ENCODE data around the gene UPP2. TPM values are rescaled to one million over a fixed set of nuclear protein-coding genes. Genes with fewer than 3 reads are reported as not detected.

UPP2 gene
- total RNA-seq, 1 experiment from 2014 or later: not detected

DNA sequence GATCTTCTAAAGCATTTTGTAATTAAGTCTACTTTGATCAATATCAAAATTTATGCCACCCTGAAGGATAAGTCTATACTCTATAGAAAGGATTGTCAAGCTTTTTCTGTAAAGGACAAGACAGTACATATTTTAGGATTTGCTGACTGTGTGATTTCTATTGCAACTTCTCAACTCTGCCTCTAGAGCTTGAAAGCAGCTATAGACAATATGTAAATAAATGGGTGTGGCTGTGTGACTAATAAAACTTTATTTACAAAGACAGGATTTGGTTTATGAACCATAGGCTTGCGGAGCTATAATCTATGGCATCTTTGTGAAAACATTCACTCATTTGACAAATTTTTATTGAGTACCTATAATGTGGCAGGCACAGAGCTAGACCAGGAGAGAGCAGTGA, 18.4 kb downstream of the UPP2 start:
- ATAC-seq: no peak
- Mint-ChIP-seq H3K4me3 (peak overlapping the region; percentile 5; the same call in 1 of the 2 replicates), H3K9me3 (no peaks in the 10 kb centered on the region), H3K27me3 (ENCODE audit: low read depth) (peaks cover 15% of the 10 kb centered on the region), H3K4me1 (peaks cover 51% of the 10 kb centered on the region), H3K27ac (no peak overlapping the region), H3K36me3 (no peaks in the 10 kb centered on the region)
- CTCF ChIA-PET: interaction anchor here (1.3 kb wide), 1 partner anchor 634 kb away, joined by 4 read pairs; no protein-coding TSS in a partner anchor
- POLR2A ChIA-PET: no interaction called here
- DNase-seq (ENCODE audit: low spot score): no peak
- TF ChIP-seq NFYB (CRISPR knock-in tag; conservative IDR thresholded peaks at IDR 0.05; ENCODE audit: low read depth): no peak
- no peak for TF ChIP-seq FOXP1 (CRISPR knock-in tag; IDR thresholded peaks at IDR 0.05; ENCODE audit: borderline replicate concordance)
- TF ChIP-seq, protein P1, sequence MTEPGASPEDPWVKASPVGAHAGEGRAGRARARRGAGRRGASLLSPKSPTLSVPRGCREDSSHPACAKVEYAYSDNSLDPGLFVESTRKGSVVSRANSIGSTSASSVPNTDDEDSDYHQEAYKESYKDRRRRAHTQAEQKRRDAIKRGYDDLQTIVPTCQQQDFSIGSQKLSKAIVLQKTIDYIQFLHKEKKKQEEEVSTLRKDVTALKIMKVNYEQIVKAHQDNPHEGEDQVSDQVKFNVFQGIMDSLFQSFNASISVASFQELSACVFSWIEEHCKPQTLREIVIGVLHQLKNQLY (CRISPR knock-in tag; IDR thresholded peaks at IDR 0.05): no peak
- TF ChIP-seq NR2C2 (CRISPR knock-in tag; IDR thresholded peaks at IDR 0.05): no peak
- TF ChIP-seq, protein P2, sequence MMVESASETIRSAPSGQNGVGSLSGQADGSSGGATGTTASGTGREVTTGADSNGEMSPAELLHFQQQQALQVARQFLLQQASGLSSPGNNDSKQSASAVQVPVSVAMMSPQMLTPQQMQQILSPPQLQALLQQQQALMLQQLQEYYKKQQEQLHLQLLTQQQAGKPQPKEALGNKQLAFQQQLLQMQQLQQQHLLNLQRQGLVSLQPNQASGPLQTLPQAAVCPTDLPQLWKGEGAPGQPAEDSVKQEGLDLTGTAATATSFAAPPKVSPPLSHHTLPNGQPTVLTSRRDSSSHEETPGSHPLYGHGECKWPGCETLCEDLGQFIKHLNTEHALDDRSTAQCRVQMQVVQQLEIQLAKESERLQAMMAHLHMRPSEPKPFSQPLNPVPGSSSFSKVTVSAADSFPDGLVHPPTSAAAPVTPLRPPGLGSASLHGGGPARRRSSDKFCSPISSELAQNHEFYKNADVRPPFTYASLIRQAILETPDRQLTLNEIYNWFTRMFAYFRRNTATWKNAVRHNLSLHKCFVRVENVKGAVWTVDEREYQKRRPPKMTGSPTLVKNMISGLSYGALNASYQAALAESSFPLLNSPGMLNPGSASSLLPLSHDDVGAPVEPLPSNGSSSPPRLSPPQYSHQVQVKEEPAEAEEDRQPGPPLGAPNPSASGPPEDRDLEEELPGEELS (CRISPR knock-in tag; IDR thresholded peaks at IDR 0.05): no peak
- no peak for TF ChIP-seq ZNF423 (CRISPR knock-in tag; IDR thresholded peaks at IDR 0.05)
- TF ChIP-seq ZNF121 (CRISPR knock-in tag; IDR thresholded peaks at IDR 0.05): no peak
- TF ChIP-seq FOXJ3 (CRISPR knock-in tag; IDR thresholded peaks at IDR 0.05; ENCODE audit: borderline replicate concordance): no peak
- TF ChIP-seq ZNF219 (CRISPR knock-in tag; IDR thresholded peaks at IDR 0.05; ENCODE audit: borderline replicate concordance): no peak
- no peak for TF ChIP-seq ZNF138 (CRISPR knock-in tag; conservative IDR thresholded peaks at IDR 0.05)
- TF ChIP-seq, protein P3, sequence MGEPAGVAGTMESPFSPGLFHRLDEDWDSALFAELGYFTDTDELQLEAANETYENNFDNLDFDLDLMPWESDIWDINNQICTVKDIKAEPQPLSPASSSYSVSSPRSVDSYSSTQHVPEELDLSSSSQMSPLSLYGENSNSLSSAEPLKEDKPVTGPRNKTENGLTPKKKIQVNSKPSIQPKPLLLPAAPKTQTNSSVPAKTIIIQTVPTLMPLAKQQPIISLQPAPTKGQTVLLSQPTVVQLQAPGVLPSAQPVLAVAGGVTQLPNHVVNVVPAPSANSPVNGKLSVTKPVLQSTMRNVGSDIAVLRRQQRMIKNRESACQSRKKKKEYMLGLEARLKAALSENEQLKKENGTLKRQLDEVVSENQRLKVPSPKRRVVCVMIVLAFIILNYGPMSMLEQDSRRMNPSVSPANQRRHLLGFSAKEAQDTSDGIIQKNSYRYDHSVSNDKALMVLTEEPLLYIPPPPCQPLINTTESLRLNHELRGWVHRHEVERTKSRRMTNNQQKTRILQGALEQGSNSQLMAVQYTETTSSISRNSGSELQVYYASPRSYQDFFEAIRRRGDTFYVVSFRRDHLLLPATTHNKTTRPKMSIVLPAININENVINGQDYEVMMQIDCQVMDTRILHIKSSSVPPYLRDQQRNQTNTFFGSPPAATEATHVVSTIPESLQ (CRISPR knock-in tag; IDR thresholded peaks at IDR 0.05): no peak
- TF ChIP-seq, protein P4, sequence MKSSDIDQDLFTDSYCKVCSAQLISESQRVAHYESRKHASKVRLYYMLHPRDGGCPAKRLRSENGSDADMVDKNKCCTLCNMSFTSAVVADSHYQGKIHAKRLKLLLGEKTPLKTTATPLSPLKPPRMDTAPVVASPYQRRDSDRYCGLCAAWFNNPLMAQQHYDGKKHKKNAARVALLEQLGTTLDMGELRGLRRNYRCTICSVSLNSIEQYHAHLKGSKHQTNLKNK (CRISPR knock-in tag; IDR thresholded peaks at IDR 0.05): no peak
- TF ChIP-seq, protein P5, sequence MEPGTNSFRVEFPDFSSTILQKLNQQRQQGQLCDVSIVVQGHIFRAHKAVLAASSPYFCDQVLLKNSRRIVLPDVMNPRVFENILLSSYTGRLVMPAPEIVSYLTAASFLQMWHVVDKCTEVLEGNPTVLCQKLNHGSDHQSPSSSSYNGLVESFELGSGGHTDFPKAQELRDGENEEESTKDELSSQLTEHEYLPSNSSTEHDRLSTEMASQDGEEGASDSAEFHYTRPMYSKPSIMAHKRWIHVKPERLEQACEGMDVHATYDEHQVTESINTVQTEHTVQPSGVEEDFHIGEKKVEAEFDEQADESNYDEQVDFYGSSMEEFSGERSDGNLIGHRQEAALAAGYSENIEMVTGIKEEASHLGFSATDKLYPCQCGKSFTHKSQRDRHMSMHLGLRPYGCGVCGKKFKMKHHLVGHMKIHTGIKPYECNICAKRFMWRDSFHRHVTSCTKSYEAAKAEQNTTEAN (CRISPR knock-in tag; IDR thresholded peaks at IDR 0.05): no peak
- no peak for TF ChIP-seq RELA (CRISPR knock-in tag; IDR thresholded peaks at IDR 0.05; ENCODE audit: borderline replicate concordance)
- TF ChIP-seq, protein P6, sequence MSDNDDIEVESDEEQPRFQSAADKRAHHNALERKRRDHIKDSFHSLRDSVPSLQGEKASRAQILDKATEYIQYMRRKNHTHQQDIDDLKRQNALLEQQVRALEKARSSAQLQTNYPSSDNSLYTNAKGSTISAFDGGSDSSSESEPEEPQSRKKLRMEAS (CRISPR knock-in tag; IDR thresholded peaks at IDR 0.05): no peak
- TF ChIP-seq, protein P7, sequence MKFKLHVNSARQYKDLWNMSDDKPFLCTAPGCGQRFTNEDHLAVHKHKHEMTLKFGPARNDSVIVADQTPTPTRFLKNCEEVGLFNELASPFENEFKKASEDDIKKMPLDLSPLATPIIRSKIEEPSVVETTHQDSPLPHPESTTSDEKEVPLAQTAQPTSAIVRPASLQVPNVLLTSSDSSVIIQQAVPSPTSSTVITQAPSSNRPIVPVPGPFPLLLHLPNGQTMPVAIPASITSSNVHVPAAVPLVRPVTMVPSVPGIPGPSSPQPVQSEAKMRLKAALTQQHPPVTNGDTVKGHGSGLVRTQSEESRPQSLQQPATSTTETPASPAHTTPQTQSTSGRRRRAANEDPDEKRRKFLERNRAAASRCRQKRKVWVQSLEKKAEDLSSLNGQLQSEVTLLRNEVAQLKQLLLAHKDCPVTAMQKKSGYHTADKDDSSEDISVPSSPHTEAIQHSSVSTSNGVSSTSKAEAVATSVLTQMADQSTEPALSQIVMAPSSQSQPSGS (CRISPR knock-in tag; IDR thresholded peaks at IDR 0.05; ENCODE audit: borderline replicate concordance, low read depth): no peak
- TF ChIP-seq, protein P8, sequence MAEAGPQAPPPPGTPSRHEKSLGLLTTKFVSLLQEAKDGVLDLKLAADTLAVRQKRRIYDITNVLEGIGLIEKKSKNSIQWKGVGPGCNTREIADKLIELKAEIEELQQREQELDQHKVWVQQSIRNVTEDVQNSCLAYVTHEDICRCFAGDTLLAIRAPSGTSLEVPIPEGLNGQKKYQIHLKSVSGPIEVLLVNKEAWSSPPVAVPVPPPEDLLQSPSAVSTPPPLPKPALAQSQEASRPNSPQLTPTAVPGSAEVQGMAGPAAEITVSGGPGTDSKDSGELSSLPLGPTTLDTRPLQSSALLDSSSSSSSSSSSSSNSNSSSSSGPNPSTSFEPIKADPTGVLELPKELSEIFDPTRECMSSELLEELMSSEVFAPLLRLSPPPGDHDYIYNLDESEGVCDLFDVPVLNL (CRISPR knock-in tag; IDR thresholded peaks at IDR 0.05; ENCODE audit: borderline replicate concordance, low read depth): no peak
- no peak for TF ChIP-seq NFATC4 (CRISPR knock-in tag; IDR thresholded peaks at IDR 0.05)

Measured in WTC11 (cell line).